DOHH2 (cell line): Measurements from ENCODE around the gene CTTN.

ENCODE experiments used
- H3F3A ChIP-seq: fragments of 200-600 bp; sonication (generic), shearing (Covaris generic); 2 replicates; pipeline ENCODE4 v1.6.0; 2016; ENCODE audit warnings: antibody characterized with exemption, mild to moderate bottlenecking; ENCODE audit not compliant: control insufficient read depth, insufficient read depth
- H3K27ac ChIP-seq: fragments of 200-600 bp; sonication (generic); 2 replicates; pipeline ENCODE4 v1.5.1; 2014; ENCODE audit warnings: low read depth, mild to moderate bottlenecking, low read length, moderate library complexity
- H3K27me3 ChIP-seq: fragments of 200-600 bp; sonication (generic); 2 replicates; pipeline ENCODE4 v1.6.1; 2014; ENCODE audit warnings: mild to moderate bottlenecking, low read length, mixed read lengths; ENCODE audit not compliant: control insufficient read depth
- H3K36me3 ChIP-seq: fragments of 200-600 bp; sonication (generic); 2 replicates; pipeline ENCODE4 v1.6.1; 2014; ENCODE audit warnings: mild to moderate bottlenecking, low read length, moderate library complexity, mixed read lengths; ENCODE audit not compliant: control insufficient read depth
- H3K4me1 ChIP-seq: fragments of 200-600 bp; sonication (generic); 2 replicates; pipeline ENCODE4 v1.6.1; 2014; ENCODE audit warnings: mild to moderate bottlenecking, low read length, mixed read lengths; ENCODE audit not compliant: control insufficient read depth
- H3K4me2 ChIP-seq: fragments of 200-600 bp; sonication (generic); 2 replicates; pipeline ENCODE4 v1.6.0; 2014; ENCODE audit warnings: mild to moderate bottlenecking, low read length, moderate library complexity
- H3K4me3 ChIP-seq: fragments of 200-600 bp; sonication (generic); 2 replicates; pipeline ENCODE4 v1.5.1; 2014; ENCODE audit warnings: mild to moderate bottlenecking, low read length, mixed read lengths
- H3K79me2 ChIP-seq: fragments of 200-600 bp; sonication (generic); 2 replicates; pipeline ENCODE4 v1.6.1; 2014; ENCODE audit warnings: mild to moderate bottlenecking, low read length, mixed read lengths; ENCODE audit not compliant: control insufficient read depth
- H3K9me2 ChIP-seq: fragments of 200-600 bp; sonication (generic); replicated peaks from 2 replicates; pipeline ENCODE4 v1.6.1; 2014; ENCODE audit warnings: mild to moderate bottlenecking, low read length, mixed read lengths; ENCODE audit not compliant: control insufficient read depth
- H3K9me3 ChIP-seq: fragments of 200-600 bp; sonication (generic); 2 replicates; pipeline ENCODE4 v1.6.1; 2014; ENCODE audit warnings: antibody characterized with exemption, low read length, mixed read lengths; ENCODE audit not compliant: control insufficient read depth, insufficient read depth
- H4K20me1 ChIP-seq: fragments of 200-600 bp; sonication (generic); 2 replicates; pipeline ENCODE4 v1.6.0; 2014; ENCODE audit warnings: low read depth, mild to moderate bottlenecking, antibody characterized with exemption, low read length, moderate library complexity; ENCODE audit not compliant: control insufficient read depth, insufficient read depth
- CTCF ChIP-seq: fragments of 200-600 bp; sonication (generic); IDR thresholded peaks from one replicate; pipeline ENCODE4 v1.5.1; 2014; ENCODE audit warnings: antibody characterized with exemption, mild to moderate bottlenecking, low read depth, low read length; ENCODE audit not compliant: poor library complexity, severe bottlenecking
- EZH2phosphoT487 ChIP-seq: fragments of 200-600 bp; sonication (generic); IDR thresholded peaks from 2 replicates; pipeline ENCODE4 v1.6.1; 2017; ENCODE audit warnings: borderline replicate concordance, mild to moderate bottlenecking, antibody characterized with exemption, low read length, moderate library complexity, mixed read lengths

CTTN gene

GRCh38 chr11:70410276-70411205 lies 12.2 kb downstream of the CTTN start:
- H4K20me1 ChIP-seq, result no peaks in the 10 kb centered on the region; the same call in none of the 2 replicates
- H3K27me3 ChIP-seq, result peaks cover 42% of the 10 kb centered on the region
- TF ChIP-seq EZH2phosphoT487, result no peak
- TF ChIP-seq CTCF, result no peak
- no peaks in the 10 kb centered on the region for H3K4me1 ChIP-seq
- no peak overlapping the region for H3K27ac ChIP-seq
- no peak overlapping the region for H3K4me2 ChIP-seq
- H3K4me3 ChIP-seq, result no peak overlapping the region
- H3K36me3 ChIP-seq, result no peaks in the 10 kb centered on the region
- no peaks in the 10 kb centered on the region for H3F3A ChIP-seq
- no peaks in the 10 kb centered on the region for H3K9me3 ChIP-seq
- H3K79me2 ChIP-seq, result no peaks in the 10 kb centered on the region
- H3K9me2 ChIP-seq, result no peaks in the 10 kb centered on the region

- Histone ChIP-seq H3K36me3 (no peaks in the 10 kb centered on the region), H3F3A (no peaks in the 10 kb centered on the region), H3K4me3 (no peak overlapping the region), H3K4me1 (no peaks in the 10 kb centered on the region), H3K79me2 (no peaks in the 10 kb centered on the region), H3K27ac (no peak overlapping the region), H4K20me1 (no peaks in the 10 kb centered on the region; the same call in 1 of the 2 replicates), H3K4me2 (no peak overlapping the region), H3K27me3 (peaks cover 39% of the 10 kb centered on the region), H3K9me3 (no peaks in the 10 kb centered on the region), H3K9me2 (no peaks in the 10 kb centered on the region)
- TF ChIP-seq CTCF (no peak), EZH2phosphoT487 (no peak)
Observed at GRCh38 chr11:70411713-70412452, 13.6 kb downstream of the CTTN start.

GRCh38 chr11:70413151-70413550 lies 14.8 kb downstream of the CTTN start:
- Histone ChIP-seq H3K4me1 (no peaks in the 10 kb centered on the region), H3K9me2 (no peaks in the 10 kb centered on the region), H3F3A (no peaks in the 10 kb centered on the region), H3K27ac (no peak overlapping the region), H3K4me2 (no peak overlapping the region), H3K27me3 (peaks cover 30% of the 10 kb centered on the region), H4K20me1 (no peaks in the 10 kb centered on the region; the same call in 1 of the 2 replicates), H3K79me2 (no peaks in the 10 kb centered on the region), H3K36me3 (no peaks in the 10 kb centered on the region), H3K9me3 (no peaks in the 10 kb centered on the region), H3K4me3 (no peak overlapping the region)
- no peak for TF ChIP-seq EZH2phosphoT487
- no peak for TF ChIP-seq CTCF
